Hindlimb muscle (tissue), 1 donor: ENCODE measurements around the gene CCDC60. TPM values are rescaled to one million over a fixed set of nuclear protein-coding genes. Genes with fewer than 3 reads are reported as not detected.

Experiments
- DNase-seq: peaks from one replicate; pipeline ENCODE4 v3.0.0-alpha.2; 2013
- polyA plus RNA-seq: library from polyadenylated mRNA; unstranded; fragments of 120-200 nt; gene quantifications from one replicate; pipeline ENCODE4 v1.2.1, GENCODE V29; 2013; ENCODE audit not compliant: insufficient read length

The CCDC60 gene
- polyA plus RNA-seq, 1 donor, result not detected

DNA sequence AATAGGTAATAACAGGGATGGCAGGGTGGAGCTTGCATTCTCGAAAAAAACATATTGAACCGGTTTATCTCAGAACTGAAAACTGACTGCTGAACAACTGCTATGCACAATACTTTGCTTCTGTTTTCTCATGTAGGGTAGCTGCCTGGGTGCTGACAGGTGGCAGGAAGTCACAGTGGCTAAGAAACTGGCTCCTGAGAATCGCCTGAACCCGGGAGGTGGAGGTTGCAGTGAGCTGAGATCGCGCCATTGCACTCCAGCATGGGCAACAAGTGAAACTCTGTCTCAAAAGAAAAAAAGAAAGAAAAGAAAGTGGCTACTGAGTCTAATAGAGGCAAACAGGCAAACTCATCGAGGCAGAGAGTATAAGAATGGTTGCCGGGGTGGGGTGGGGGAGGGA, 113.1 kb downstream of the CCDC60 start:
- DNase-seq, result no peak

- DNase-seq, result no peak
Measured at GRCh38 chr12:119448611-119449131, 114.1 kb downstream of the CCDC60 start.

DNA sequence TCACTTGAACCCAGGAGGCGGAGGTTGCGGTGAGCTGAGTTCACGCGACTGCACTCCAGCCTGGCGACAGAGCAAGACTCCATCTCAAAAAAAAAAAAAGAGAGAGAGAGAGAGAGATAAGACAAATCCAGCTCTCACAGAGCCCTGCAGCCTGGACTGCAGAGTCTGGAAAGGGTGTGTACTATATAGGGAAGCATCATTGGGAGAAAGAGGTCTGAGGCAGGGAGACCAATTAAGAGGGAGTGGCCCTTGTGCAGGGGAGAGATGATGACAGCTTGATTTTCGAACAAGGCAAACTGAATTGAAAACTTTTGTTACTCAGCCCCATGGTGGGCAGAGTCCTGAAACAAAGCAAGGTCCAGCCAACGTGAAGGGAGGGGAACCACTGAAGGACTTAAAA, 116.2 kb downstream of the CCDC60 start:
- DNase-seq, result no peak

DNA sequence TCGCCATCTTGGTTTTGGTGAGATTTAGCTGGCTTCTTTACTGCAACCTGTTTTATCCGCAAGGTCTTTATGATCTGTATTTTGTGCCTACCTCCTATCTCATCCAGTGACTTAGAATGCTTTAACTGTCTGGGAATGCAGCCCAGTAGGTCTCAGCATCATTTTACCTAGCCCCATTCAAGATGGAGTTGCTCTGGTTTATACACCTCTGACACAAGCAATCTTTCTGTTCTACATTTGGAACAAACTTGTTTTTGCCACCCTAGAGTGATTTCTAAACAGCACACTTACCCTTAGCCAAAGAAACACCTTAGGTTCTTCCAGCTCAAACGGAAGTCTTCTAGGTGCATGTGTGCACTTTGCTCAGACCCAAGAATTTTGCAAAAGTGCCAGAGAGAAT, 122.3 kb downstream of the CCDC60 start:
- no peak for DNase-seq

GRCh38 chr12:119457271-119457670, 122.7 kb downstream of the CCDC60 start:
- DNase-seq, result no peak

DNA sequence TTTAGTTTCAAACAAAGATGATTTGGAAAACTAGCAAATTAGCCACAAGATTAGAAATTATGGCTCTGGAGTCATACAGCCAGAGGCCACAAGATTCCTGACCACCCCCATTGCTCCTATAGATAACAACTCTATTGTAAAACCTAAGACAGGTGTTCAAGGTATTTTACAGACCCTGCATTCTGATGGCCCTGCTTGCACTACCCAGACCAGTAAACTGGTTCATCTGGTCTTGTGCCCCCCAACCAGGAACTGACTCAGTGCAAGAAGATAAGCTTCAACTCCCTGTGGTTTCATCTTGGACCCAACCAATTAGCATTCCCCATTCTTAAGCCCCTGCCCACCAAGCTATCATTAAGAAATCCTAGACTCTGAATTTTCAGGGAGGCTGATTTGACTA, 125.0 kb downstream of the CCDC60 start:
- DNase-seq, result no peak

DNA sequence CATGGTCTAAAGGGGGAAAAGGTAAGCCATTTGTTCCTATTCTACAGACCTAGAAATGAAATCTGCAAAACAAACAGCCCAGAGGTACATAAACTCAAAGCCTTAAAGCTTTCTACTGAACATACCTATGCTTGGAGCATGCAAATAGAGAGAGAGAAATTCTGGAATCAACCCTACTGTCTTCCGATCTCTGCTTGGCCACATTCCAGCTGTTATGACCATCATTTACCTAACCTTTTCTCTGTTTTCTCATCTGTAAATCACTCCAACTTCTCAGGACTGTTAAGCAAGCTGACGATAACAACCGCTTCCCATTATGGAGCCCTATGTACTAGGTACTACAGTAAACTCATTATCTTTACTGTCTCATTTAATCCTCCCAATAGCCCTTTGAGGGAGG, 126.3 kb downstream of the CCDC60 start:
- DNase-seq, result no peak

- DNase-seq, result no peak
Measured at GRCh38 chr12:119461636-119462214, 127.2 kb downstream of the CCDC60 start.

DNA sequence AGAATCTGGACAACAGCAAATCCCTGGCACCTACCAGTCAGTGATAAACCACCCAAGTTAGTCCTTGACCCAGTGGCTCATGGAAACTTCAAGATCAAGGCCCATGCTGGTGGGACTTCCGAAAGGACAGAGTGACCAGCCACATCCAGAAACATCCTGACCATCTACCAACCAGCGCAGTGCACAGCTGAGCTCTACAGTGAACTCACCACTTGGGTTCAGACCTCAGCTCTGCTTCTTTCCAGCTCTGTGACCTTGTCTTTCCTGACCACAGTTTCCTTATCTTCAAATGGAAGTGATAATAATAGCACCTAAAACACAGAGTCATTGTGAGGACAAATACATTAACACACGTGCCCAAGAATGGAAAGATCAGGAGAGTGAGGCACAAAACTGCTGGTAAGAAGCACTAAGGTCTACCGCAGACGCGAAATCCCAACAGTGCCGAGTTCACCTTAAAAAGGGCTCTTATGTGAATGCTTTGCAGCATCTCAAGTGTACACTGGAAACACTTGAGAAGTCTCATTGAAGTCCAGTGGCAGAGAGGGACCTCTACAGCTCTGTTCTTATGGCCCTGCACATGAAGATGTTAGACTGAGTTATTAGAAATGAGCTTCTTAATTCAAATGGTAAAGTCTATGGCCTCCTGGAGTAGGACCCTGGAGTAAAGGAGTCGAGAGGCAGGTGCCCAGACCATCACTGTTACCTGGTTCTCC, 128.8 kb downstream of the CCDC60 start:
- no peak for DNase-seq

DNA sequence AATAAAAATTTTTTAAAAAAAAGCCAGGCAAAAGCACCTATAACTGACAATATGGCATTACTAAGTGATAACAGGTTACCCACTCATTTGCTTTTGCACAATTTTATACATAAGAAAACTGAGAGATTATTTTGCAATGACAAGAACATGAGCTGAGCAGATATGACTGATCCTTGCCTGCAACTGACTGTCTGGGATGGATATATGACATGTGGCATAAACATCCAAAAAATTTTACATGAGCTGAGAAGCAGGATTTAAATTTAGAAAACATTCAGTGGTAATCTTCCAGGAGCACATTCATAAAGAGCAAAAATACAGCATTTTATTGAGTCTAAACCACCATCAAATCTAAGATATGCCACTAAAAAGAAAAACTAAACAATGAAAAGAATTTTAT, 133.8 kb downstream of the CCDC60 start:
- DNase-seq, result no peak

DNA sequence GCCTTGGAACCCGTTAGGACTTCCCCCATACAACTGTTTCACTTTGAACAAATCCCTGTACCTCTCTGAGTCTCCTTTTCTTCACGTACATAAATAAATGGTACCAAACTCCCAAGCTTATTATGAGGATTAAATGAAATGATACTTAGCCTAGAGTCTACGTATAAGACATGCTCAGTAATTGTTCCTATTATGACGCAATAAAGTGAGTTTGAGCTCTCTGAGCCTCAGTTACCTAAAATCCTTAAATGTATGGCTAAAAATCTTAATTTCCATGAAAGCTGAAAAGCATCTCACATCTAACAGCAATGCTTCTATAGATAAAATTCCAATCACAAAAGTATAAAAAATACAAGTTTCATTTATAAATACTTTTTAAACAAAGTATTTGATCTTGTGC, 141.1 kb downstream of the CCDC60 start:
- DNase-seq, result no peak

DNA sequence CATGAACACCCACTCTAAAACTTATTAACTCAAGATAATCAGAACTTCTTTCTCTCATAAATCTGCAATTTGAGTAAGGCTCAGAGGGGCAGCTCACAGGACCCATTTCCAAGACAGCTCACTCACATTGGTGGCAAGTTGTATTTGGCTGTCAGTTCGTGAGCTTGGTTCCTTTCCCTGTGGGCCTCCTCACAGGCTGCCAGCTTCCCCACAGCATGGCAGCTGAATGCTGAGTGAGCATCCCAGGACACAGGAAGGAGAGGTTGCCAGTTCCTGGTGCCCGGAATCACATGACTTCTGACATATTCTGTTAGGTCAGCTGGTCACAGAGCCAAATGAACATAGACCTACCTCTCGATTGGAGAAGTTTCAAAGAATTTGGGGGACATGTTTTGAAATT, 142.4 kb downstream of the CCDC60 start:
- no peak for DNase-seq

GRCh38 chr12:119479121-119479561, 144.6 kb downstream of the CCDC60 start:
- no peak for DNase-seq

GRCh38 chr12:119480551-119480950, 146.0 kb downstream of the CCDC60 start:
- no peak for DNase-seq

DNA sequence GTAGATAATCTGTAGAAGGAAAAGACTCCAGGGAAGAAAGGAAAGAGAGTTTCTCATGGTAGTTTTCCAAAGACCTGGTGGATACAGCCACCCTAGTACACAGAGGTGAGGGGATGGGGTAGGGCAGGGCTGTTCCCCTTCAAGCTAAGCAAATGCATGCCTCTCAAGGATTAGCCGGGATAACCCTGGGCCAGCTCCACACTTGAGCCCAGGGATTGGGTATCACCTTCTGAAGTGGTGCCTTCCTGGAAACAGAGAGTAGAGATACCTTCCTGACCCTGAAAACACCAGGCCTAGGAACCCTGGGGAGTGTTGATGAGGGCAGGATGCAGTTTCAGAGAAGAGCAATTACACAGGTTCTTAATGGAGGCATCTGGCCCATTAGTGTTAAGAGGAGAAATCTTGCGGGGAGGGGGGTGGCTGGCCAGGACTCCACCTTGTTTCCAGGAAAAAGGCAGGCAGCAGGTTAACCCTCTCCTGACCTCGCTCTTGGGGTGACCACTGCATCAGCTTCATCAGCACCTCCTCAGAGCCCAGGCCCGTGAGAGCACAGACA, 152.1 kb downstream of the CCDC60 start:
- DNase-seq, result no peak

DNA sequence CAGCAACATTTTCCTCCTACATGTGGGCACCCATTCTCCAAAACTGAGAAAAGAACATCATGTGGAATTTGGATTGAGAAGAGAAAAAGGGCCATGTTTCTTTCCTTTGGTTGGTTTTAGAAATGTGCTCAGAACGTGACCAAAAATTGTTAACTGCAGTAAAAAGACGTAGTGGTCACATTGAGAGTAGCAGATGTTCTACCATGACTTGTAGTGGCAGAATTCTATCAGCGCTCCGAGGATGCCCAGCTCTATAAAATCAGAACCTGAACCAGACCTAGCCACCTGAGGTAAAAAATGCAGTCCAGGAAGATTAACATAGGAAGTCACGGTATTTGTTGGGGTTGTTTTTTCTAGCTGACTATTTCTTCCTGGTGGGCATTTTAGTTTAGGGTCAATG, 157.3 kb downstream of the CCDC60 start:
- no peak for DNase-seq

- DNase-seq, result no peak
Measured at GRCh38 chr12:119500209-119500608, 165.7 kb downstream of the CCDC60 start.

GRCh38 chr12:119501052-119501451, 166.5 kb downstream of the CCDC60 start:
- DNase-seq, result no peak

GRCh38 chr12:119505001-119505400, 170.5 kb downstream of the CCDC60 start:
- no peak for DNase-seq

GRCh38 chr12:119512772-119513497, 178.4 kb downstream of the CCDC60 start:
- DNase-seq, result peak; percentile 19

DNA sequence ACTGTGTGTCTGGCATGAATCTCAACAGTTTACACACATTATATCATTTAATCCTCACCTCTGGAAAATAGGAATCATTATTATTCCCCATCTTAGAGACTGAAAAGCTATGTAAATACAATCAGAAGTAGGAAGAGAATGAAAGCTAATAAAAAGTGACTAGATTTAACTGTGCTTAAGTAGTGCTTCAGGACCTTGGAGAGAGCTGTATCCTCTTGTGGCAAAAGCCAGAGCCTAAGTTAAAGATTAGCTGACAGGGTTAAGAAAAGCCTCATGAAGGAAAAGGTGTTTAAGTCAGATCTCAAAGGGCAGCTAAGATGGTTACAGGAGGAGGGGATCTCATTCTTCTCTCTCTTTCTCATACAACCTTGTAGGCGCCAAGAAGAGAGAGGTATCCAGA, 193.7 kb downstream of the CCDC60 start:
- no peak for DNase-seq

GRCh38 chr12:119540476-119540875, 205.9 kb downstream of the CCDC60 start:
- no peak for DNase-seq
